Brain microvascular endothelial cell (primary cell): ENCODE data around the gene CAPN5.

Source experiments
- DNase-seq: peaks from one replicate; pipeline ENCODE4 v3.0.0-alpha.2; 2020
- H3K27ac ChIP-seq: fragments of 250-450 bp; sonication (Bioruptor Pico); 2 replicates; pipeline ENCODE4 v1.5.1; 2020; ENCODE audit warnings: mild to moderate bottlenecking, moderate library complexity
- H3K27me3 ChIP-seq: fragments of 250-450 bp; sonication (Bioruptor Pico); replicated peaks from 2 replicates; pipeline ENCODE4 v1.5.1; 2020; ENCODE audit warnings: mild to moderate bottlenecking
- H3K36me3 ChIP-seq: fragments of 250-450 bp; sonication (Bioruptor Pico); replicated peaks from 2 replicates; pipeline ENCODE4 v1.5.1; 2020; ENCODE audit warnings: mild to moderate bottlenecking
- H3K4me3 ChIP-seq: 2 replicates; pipeline ENCODE4 v1.5.1; 2011; ENCODE audit warnings: low read depth, mild to moderate bottlenecking, control low read depth, low read length, moderate library complexity
- in situ Hi-C: cut with HindIII; loops from 2 replicates; pipeline ENCODE4 v1.10.0; 2017; ENCODE audit warnings: low sequenced_read_pairs, low pct_ligation_motif_present
- TF ChIP-seq, protein P1 (sequence below): IDR thresholded peaks from 2 replicates; pipeline ENCODE4 v1.5.1; 2011; ENCODE audit warnings: low read depth, mild to moderate bottlenecking, moderate library complexity, low read length, control low read depth, inconsistent platforms; ENCODE audit errors: missing control alignments

Gene CAPN5

DNA sequence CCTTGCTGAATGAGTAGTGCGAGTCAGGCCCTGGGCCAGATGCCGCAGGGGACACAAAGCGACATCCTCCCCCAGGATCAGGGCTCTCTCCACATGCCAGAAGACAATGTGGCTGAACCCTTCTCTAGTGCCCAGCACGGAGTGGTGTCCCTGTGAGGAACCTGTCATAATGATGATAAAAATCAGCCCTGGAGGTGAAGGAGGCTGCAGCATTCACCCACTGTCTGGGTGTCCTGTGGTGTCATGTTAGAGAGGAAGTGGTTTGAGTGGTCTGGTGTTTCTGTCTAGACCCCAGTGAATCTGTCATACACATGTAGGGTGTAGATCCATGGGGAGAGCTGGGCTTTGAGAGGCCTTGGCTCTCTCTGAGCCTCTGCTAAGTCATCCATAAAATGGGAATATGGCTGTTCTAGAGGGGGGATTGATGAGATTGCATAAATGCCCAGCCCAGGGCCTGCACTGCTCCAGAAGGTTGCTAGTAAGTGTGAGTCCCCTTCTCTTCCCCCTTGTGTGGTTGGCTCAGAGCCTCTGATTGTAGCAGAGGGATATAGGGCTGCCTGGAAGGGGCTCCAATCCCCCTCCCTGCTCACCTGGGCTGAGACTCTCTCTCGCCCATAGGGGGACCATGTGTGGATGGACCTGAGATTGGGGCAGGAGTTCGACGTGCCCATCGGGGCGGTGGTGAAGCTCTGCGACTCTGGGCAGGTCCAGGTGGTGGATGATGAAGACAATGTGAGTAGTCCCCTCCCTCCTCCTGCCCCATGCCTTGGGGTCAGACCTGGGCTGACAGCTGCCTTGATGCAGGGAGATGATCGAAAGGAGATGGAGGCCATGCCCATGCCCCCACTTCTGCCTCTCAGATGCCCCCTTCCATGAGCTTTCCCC lies 75.6 kb downstream of the CAPN5 start:
- Histone ChIP-seq H3K27ac (no peak overlapping the region), H3K4me3 (no peak overlapping the region), H3K36me3 (no peaks in the 10 kb centered on the region), H3K27me3 (peaks cover under 1% of the 10 kb centered on the region)
- TF ChIP-seq, protein P1, sequence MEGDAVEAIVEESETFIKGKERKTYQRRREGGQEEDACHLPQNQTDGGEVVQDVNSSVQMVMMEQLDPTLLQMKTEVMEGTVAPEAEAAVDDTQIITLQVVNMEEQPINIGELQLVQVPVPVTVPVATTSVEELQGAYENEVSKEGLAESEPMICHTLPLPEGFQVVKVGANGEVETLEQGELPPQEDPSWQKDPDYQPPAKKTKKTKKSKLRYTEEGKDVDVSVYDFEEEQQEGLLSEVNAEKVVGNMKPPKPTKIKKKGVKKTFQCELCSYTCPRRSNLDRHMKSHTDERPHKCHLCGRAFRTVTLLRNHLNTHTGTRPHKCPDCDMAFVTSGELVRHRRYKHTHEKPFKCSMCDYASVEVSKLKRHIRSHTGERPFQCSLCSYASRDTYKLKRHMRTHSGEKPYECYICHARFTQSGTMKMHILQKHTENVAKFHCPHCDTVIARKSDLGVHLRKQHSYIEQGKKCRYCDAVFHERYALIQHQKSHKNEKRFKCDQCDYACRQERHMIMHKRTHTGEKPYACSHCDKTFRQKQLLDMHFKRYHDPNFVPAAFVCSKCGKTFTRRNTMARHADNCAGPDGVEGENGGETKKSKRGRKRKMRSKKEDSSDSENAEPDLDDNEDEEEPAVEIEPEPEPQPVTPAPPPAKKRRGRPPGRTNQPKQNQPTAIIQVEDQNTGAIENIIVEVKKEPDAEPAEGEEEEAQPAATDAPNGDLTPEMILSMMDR, result no peak
- no peak for DNase-seq
- in situ Hi-C loops, result no loop called here

GRCh38 chr11:77143405-77144020 lies 76.7 kb downstream of the CAPN5 start:
- H3K27ac ChIP-seq, result no peak overlapping the region
- TF ChIP-seq, protein P1, result no peak

GRCh38 chr11:77144196-77144856 lies 77.6 kb downstream of the CAPN5 start:
- no peak overlapping the region for H3K27ac ChIP-seq
- H3K27me3 ChIP-seq, result peaks cover 4% of the 10 kb centered on the region
- in situ Hi-C loops, result no loop called here
- H3K4me3 ChIP-seq, result no peak overlapping the region
- TF ChIP-seq, protein P1, result no peak
- H3K36me3 ChIP-seq, result no peaks in the 10 kb centered on the region
- DNase-seq, result no peak

More at GRCh38 chr11:77143405-77144020, 76.7 kb downstream of the CAPN5 start:
- Histone ChIP-seq H3K36me3 (no peaks in the 10 kb centered on the region), H3K4me3 (no peak overlapping the region), H3K27me3 (peaks cover 4% of the 10 kb centered on the region)
- in situ Hi-C loops, result no loop called here
- DNase-seq, result no peak

- H3K27ac ChIP-seq, result no peak overlapping the region
- DNase-seq, result no peak
- in situ Hi-C loops, result no loop called here
- peaks cover 4% of the 10 kb centered on the region for H3K27me3 ChIP-seq
- no peaks in the 10 kb centered on the region for H3K36me3 ChIP-seq
- TF ChIP-seq, protein P1, result no peak
- no peak overlapping the region for H3K4me3 ChIP-seq
Measured at GRCh38 chr11:77144857-77145428, 78.2 kb downstream of the CAPN5 start.

DNA sequence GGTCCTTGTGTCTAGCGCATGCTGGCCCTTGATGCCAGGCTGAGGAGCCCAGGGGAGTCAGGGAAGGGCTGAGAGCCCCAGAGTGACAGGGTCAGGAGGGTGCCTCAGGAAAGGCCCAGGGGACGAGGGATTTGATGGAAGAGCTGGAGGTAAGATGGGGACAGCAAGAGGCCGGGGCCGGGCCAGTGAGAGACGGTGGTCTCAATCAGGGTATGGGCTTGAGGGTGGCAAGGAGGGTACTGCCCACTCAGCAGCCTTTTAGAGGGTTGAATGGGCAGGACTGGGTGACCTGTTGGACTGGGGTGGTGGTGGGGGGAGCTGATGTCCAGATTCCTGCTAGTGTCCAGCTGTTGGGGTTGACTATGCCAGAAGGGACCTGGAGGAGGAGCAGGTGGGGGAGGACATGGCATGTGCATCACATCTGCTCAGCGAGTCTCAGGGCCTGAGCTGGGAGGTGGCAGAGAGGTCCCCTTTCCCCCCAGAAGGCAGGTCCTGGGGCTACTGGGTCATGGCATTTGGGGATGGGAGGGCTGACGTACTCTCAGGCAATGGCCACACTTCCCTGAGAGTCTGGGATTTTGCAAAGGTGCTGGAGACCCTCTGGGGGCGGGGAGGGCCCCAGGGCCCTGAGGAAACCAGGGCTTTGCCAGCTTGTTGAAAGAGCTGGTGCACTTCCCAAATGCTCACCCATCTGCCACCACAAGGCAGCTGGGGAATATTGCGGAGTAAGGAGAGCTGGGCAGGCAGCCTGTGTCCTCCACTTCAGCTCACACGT lies 79.7 kb downstream of the CAPN5 start:
- H3K27me3 ChIP-seq, result peaks cover 4% of the 10 kb centered on the region
- H3K4me3 ChIP-seq, result no peak overlapping the region
- H3K36me3 ChIP-seq, result no peaks in the 10 kb centered on the region
- no peak overlapping the region for H3K27ac ChIP-seq
- DNase-seq, result no peak
- in situ Hi-C loops, result no loop called here
- TF ChIP-seq, protein P1, result no peak
